MCF 10A (cell line): Measurements from ENCODE around the gene HAL. TPM values are rescaled to one million over a fixed set of nuclear protein-coding genes. Genes with fewer than 3 reads are reported as not detected.

Experiments used
- Bru-seq: library from RNA; stranded (reverse); fragments of 400-500 nt; gene quantifications from one replicate; lab custom pipeline; 2021; lab: Mats Ljungman, UMichigan
- BruChase-seq, 2 experiments: library from RNA; stranded (reverse); fragments of 400-500 nt; gene quantifications; one replicate each; lab custom pipeline; 2021; lab: Mats Ljungman, UMichigan
- BruUV-seq: library from RNA; stranded (reverse); fragments of 400-500 nt; replicated peaks from 2 replicates; lab custom pipeline; 2021; lab: Mats Ljungman, UMichigan
- CTCF ChIA-PET: fragments of 300-600 bp; sonication (Branson Sonifier 250); formaldehyde crosslinking; extraction: SDS; loops from one replicate; lab custom pipeline; 2021; ENCODE audit warnings: antibody characterized with exemption, inconsistent platforms; lab: Yijun Ruan, JAX
- POLR2A ChIA-PET: fragments of 300-600, 350-650 bp; sonication (Branson Sonifier 250); formaldehyde crosslinking; extraction: SDS; loops from one replicate; lab custom pipeline; 2020; ENCODE audit warnings: antibody characterized with exemption, inconsistent platforms; lab: Yijun Ruan, JAX
- DNase-seq: peaks from one replicate; pipeline ENCODE4 v3.0.0-alpha.2; 2018; ENCODE audit not compliant: unreplicated experiment
- H3K27ac Mint-ChIP-seq: one replicate; pipeline ENCODE4 v1.8.0; 2022; ENCODE audit warnings: mild to moderate bottlenecking, low read depth, mixed read lengths; ENCODE audit not compliant: unreplicated experiment
- H3K27me3 Mint-ChIP-seq: one replicate; pipeline ENCODE4 v1.8.0; 2022; ENCODE audit warnings: mixed read lengths; ENCODE audit not compliant: insufficient read depth, unreplicated experiment
- H3K36me3 Mint-ChIP-seq: one replicate; pipeline ENCODE4 v1.8.0; 2022; ENCODE audit warnings: mild to moderate bottlenecking, moderate library complexity, mixed read lengths; ENCODE audit not compliant: insufficient read depth, unreplicated experiment
- H3K4me1 Mint-ChIP-seq: one replicate; pipeline ENCODE4 v1.8.0; 2022; ENCODE audit warnings: mixed read lengths; ENCODE audit not compliant: insufficient read depth, unreplicated experiment
- H3K4me3 Mint-ChIP-seq: one replicate; pipeline ENCODE4 v1.8.0; 2022; ENCODE audit warnings: mild to moderate bottlenecking, moderate library complexity, mixed read lengths; ENCODE audit not compliant: unreplicated experiment
- H3K9me3 Mint-ChIP-seq: one replicate; pipeline ENCODE4 v1.8.0; 2022; ENCODE audit warnings: mixed read lengths; ENCODE audit not compliant: unreplicated experiment
- CTCF ChIP-seq: fragments of 200-600 bp; IDR thresholded peaks from one replicate; pipeline ENCODE4 v1.8.0; 2022; ENCODE audit warnings: antibody characterized with exemption, mild to moderate bottlenecking; ENCODE audit not compliant: unreplicated experiment
- intact Hi-C: fragments of 100-400 bp; cut with micrococcal nuclease; formaldehyde crosslinking; loops from 2 replicates; pipeline ENCODE4 v1.14.1; 2022
- long read RNA-seq: library from polyadenylated mRNA; stranded (forward); transcript quantifications from one replicate; pipeline ENCODE4 v2.0.0, GENCODE V29; 2022
- total RNA-seq: library from RNA; stranded (reverse); gene quantifications from 2 replicates; pipeline ENCODE4 v1.2.3, GENCODE V29; 2022

The HAL gene
- total RNA-seq: 0.27 and 1.1 TPM in 2 replicates
- percentile 39 among the genes with signal in this experiment for Bru-seq, nascent RNA
- BruChase-seq, experiment 1, labeled RNA remaining after a 6-hour chase: percentile 43 among the genes with signal in this experiment
- BruChase-seq, experiment 2, labeled RNA remaining after a 2-hour chase: percentile 47 among the genes with signal in this experiment
- long read RNA-seq: 0 reads

- Mint-ChIP-seq H3K27ac (no peak within 1 kb of the TSS), H3K4me1 (peaks cover 21% of the 10 kb centered on the region), H3K4me3 (no peak within 1 kb of the TSS), H3K27me3 (no peaks in the 10 kb centered on the region), H3K9me3 (no peaks in the 10 kb centered on the region), H3K36me3 (peaks cover 19% of the 10 kb centered on the region)
- POLR2A ChIA-PET: interaction anchor here (1.1 kb wide), 1 partner anchor 78 kb away, joined by 5 read pairs; no protein-coding TSS in a partner anchor
- no TSS peak for BruUV-seq
- TF ChIP-seq CTCF: no peak
- intact Hi-C loops: loop anchor here (5.0 kb wide), 1 partner anchor 169 kb away; no protein-coding TSS in a partner anchor
- peak; percentile 27 for DNase-seq
- CTCF ChIA-PET: interaction anchor here (0.5 to 8.4 kb wide), 8 partner anchors 15 to 176 kb away, joined by 3 to 177 read pairs (median 4); partner anchors contain the start of genes AMDHD1 and CCDC38
These were observed at the start of gene HAL for GRCh38 chr12:95996034-95996658. Gene HAL (minus strand): TSS chr12:95996344. CDS start chr12:95995910, 434 bp downstream.

GRCh38 chr12:96045566-96045965 is 49.4 kb upstream of the HAL start:
- ChIA-PET POLR2A (no interaction called here), CTCF (interaction anchor here (0.5 to 0.6 kb wide), 2 partner anchors 189 to 358 kb away, joined by 3 read pairs; no protein-coding TSS in a partner anchor)
- no peak for DNase-seq
- Mint-ChIP-seq H3K36me3 (no peaks in the 10 kb centered on the region), H3K4me1 (peaks cover 36% of the 10 kb centered on the region), H3K27me3 (no peaks in the 10 kb centered on the region), H3K9me3 (no peaks in the 10 kb centered on the region), H3K27ac (no peak overlapping the region), H3K4me3 (no peak overlapping the region)
- BruUV-seq: no TSS peak
- intact Hi-C loops: no loop called here
- no peak for TF ChIP-seq CTCF

GRCh38 chr12:96044943-96045290 is 48.8 kb upstream of the HAL start:
- no TSS peak for BruUV-seq
- DNase-seq: no peak
- Mint-ChIP-seq H3K4me1 (peaks cover 36% of the 10 kb centered on the region), H3K4me3 (no peak overlapping the region), H3K9me3 (no peaks in the 10 kb centered on the region), H3K36me3 (no peaks in the 10 kb centered on the region), H3K27ac (peak overlapping the region; percentile 87), H3K27me3 (no peaks in the 10 kb centered on the region)
- TF ChIP-seq CTCF: no peak
- intact Hi-C loops: no loop called here
- ChIA-PET POLR2A (no interaction called here), CTCF (no interaction called here)
